HCT116 (cell line): Measurements from ENCODE around the gene PRKRIP1. TPM values are rescaled to one million over a fixed set of nuclear protein-coding genes. Genes with fewer than 3 reads are reported as not detected.
A peak's percentile ranks its signal among the peaks of the same experiment; 100 is the strongest.

Source experiments
- ATAC-seq: fragments of 200-7000 bp; cut with Tn5 transposase; 2 replicates; pipeline ENCODE4 v1.9.1; 2020; ENCODE audit warnings: mild to moderate bottlenecking, moderate library complexity
- BruUV-seq: library from RNA; stranded (reverse); fragments of 400-500 nt; replicated peaks from 2 replicates; lab custom pipeline; 2021; lab: Mats Ljungman, UMichigan
- CTCF ChIA-PET: fragments of 300-600 bp; sonication (Branson Sonifier 250); formaldehyde crosslinking; loops from one replicate; lab custom pipeline; 2021; ENCODE audit warnings: antibody characterized with exemption; lab: Charles Lee
- POLR2A ChIA-PET: fragments of 300-600, 350-600 bp; sonication (Branson Sonifier 250); formaldehyde crosslinking; loops from one replicate; lab custom pipeline; 2021; ENCODE audit warnings: antibody characterized with exemption; lab: Charles Lee
- RAD21 ChIA-PET, 2 experiments: fragments of 300-600 bp; sonication (Branson Sonifier 250); formaldehyde crosslinking; loops; one replicate each; lab custom pipeline; 2023; ENCODE audit warnings: low total read pairs in 2 of 2; ENCODE audit not compliant: uncharacterized antibody in 2 of 2, unreplicated experiment in 2 of 2, low non-redundant PET in 1 of 2; lab: Charles Lee
- DNase-seq: peaks from one replicate; pipeline ENCODE4 v3.0.0-alpha.2; 2010; ENCODE audit warnings: low read depth, low spot score
- H2AFZ ChIP-seq: fragments of 200-600 bp; shearing (Covaris generic), sonication (generic); 2 replicates; pipeline ENCODE4 v1.6.1; 2017; ENCODE audit warnings: low read depth, mixed run types, mixed read lengths, antibody characterized with exemption, low read length; ENCODE audit not compliant: poor library complexity, severe bottlenecking
- H3K27ac ChIP-seq: 2 replicates; pipeline ENCODE4 v1.5.1; 2012; ENCODE audit warnings: low read depth, low read length
- H3K27me3 ChIP-seq: fragments of 200-600 bp; sonication (generic); 2 replicates; pipeline ENCODE4 v1.6.1; 2016; ENCODE audit warnings: mixed run types, low read length, mixed read lengths; ENCODE audit not compliant: insufficient read depth
- H3K36me3 ChIP-seq, 2 experiments: fragments of 200-500 bp in 1 of 2; fragments of 200-600 bp in 1 of 2; sonication (Bioruptor generic) in 1 of 2; sonication (generic) in 1 of 2; 2 replicates each; pipeline versions ENCODE4 v1.5.1 to v1.6.1; 2014 to 2016; ENCODE audit warnings: low read length in 2 of 2, inconsistent platforms in 1 of 2, mixed read lengths in 1 of 2, mixed run types in 1 of 2; ENCODE audit not compliant: insufficient read depth in 2 of 2, control insufficient read depth in 1 of 2
- H3K4me1 ChIP-seq, 2 experiments: fragments of 200-600 bp in 1 of 2; sonication (generic) in 1 of 2; 2 replicates each; pipeline versions ENCODE4 v1.5.1 to v1.6.1; 2012 to 2017; ENCODE audit warnings: low read length in 2 of 2, inconsistent platforms in 1 of 2, mild to moderate bottlenecking in 1 of 2, mixed read lengths in 1 of 2, mixed run types in 1 of 2, moderate library complexity in 1 of 2; ENCODE audit not compliant: insufficient read depth in 2 of 2, control insufficient read depth in 1 of 2
- H3K4me2 ChIP-seq: fragments of 200-600 bp; sonication (generic); 2 replicates; pipeline ENCODE4 v1.6.1; 2017; ENCODE audit warnings: mixed run types, low read length, mixed read lengths
- H3K4me3 ChIP-seq, 2 experiments: fragments of 200-600 bp in 1 of 2; sonication (generic) in 1 of 2; replicated peaks in 1 of 2; 2 replicates each; pipeline ENCODE4 v1.5.1; 2011 to 2016; ENCODE audit warnings: low read length in 2 of 2, control low read depth in 1 of 2, low read depth in 1 of 2, mild to moderate bottlenecking in 1 of 2, mixed read lengths in 1 of 2, mixed run types in 1 of 2
- H3K79me2 ChIP-seq: fragments of 200-600 bp; sonication (generic); 2 replicates; pipeline ENCODE4 v1.6.1; 2017; ENCODE audit warnings: mild to moderate bottlenecking, mixed run types, low read length, moderate library complexity, mixed read lengths; ENCODE audit not compliant: insufficient read depth
- H3K9ac ChIP-seq: fragments of 200-600 bp; sonication (generic); 2 replicates; pipeline ENCODE4 v1.6.1; 2016; ENCODE audit warnings: low read length, mixed read lengths
- H3K9me2 ChIP-seq: fragments of 200-600 bp; sonication (generic), shearing (Covaris generic); 2 replicates; pipeline ENCODE4 v1.6.1; 2017; ENCODE audit warnings: mixed run types, mild to moderate bottlenecking, moderate library complexity; ENCODE audit not compliant: insufficient read depth
- H3K9me3 ChIP-seq, 2 experiments: fragments of 200-500 bp in 1 of 2; fragments of 200-600 bp in 1 of 2; sonication (Bioruptor generic) in 1 of 2; sonication (generic) in 1 of 2; 2 replicates each; pipeline ENCODE4 v1.6.1; 2014 to 2017; ENCODE audit warnings: low read length in 2 of 2, mixed read lengths in 2 of 2, inconsistent platforms in 1 of 2, low read depth in 1 of 2, mild to moderate bottlenecking in 1 of 2, mixed run types in 1 of 2, moderate library complexity in 1 of 2; ENCODE audit not compliant: control insufficient read depth in 1 of 2, insufficient read depth in 1 of 2
- H4K20me1 ChIP-seq: fragments of 200-600 bp; sonication (generic), shearing (Covaris generic); 2 replicates; pipeline ENCODE4 v1.6.1; 2017; ENCODE audit warnings: mixed run types, mild to moderate bottlenecking, moderate library complexity; ENCODE audit not compliant: insufficient read depth
- CEBPB ChIP-seq: IDR thresholded peaks from 2 replicates; pipeline ENCODE4 v1.6.1; 2012; ENCODE audit warnings: low read depth
- EGR1 ChIP-seq: IDR thresholded peaks from 2 replicates; pipeline ENCODE4 v1.6.1; 2012; ENCODE audit warnings: low read depth
- EZH2 ChIP-seq: fragments of 200-600 bp; sonication (generic); IDR thresholded peaks from 2 replicates; pipeline ENCODE4 v1.6.1; 2017; ENCODE audit warnings: antibody characterized with exemption, mixed run types
- FOSL1 ChIP-seq: IDR thresholded peaks from 2 replicates; pipeline ENCODE4 v1.6.1; 2012; ENCODE audit warnings: low read depth
- JUND ChIP-seq: IDR thresholded peaks from 2 replicates; pipeline ENCODE4 v1.6.1; 2012
- POLR2AphosphoS5 ChIP-seq: IDR thresholded peaks from 2 replicates; pipeline ENCODE4 v1.6.1; 2011; ENCODE audit warnings: mild to moderate bottlenecking, low read depth, low read length, moderate library complexity
- RAD21 ChIP-seq: IDR thresholded peaks from 2 replicates; pipeline ENCODE4 v1.6.1; 2012; ENCODE audit warnings: low read depth, mild to moderate bottlenecking
- SP1 ChIP-seq: IDR thresholded peaks from 2 replicates; pipeline ENCODE4 v1.6.1; 2012; ENCODE audit warnings: low read depth
- SRF ChIP-seq: IDR thresholded peaks from 2 replicates; pipeline ENCODE4 v1.6.1; 2012; ENCODE audit warnings: low read depth
- TCF7L2 ChIP-seq: IDR thresholded peaks from 2 replicates; pipeline ENCODE4 v1.7.0; 2011; ENCODE audit warnings: borderline replicate concordance, inconsistent platforms; ENCODE audit not compliant: insufficient read depth, insufficient read length; ENCODE audit errors: extremely low read depth
- intact Hi-C: fragments of 100-400 bp; cut with micrococcal nuclease; formaldehyde crosslinking; loops from 2 replicates; pipeline ENCODE4 v1.10.0; 2022
- total RNA-seq: library from RNA; stranded (reverse); gene quantifications from one replicate; pipeline ENCODE4 v1.2.1, GENCODE V29; 2021; ENCODE audit not compliant: unreplicated experiment
- TF ChIP-seq, protein P1 (sequence below): IDR thresholded peaks from 2 replicates; pipeline ENCODE4 v1.6.1; 2012
- TF ChIP-seq, protein P2 (sequence below): IDR thresholded peaks from 2 replicates; pipeline ENCODE4 v1.6.1; 2012
- TF ChIP-seq, protein P3 (sequence below): IDR thresholded peaks from 2 replicates; pipeline ENCODE4 v1.6.1; 2011; ENCODE audit warnings: mild to moderate bottlenecking, low read length, moderate library complexity; ENCODE audit not compliant: insufficient replicate concordance; ENCODE audit errors: extremely low read depth

The PRKRIP1 gene
- total RNA-seq, 1 experiment from 2014 or later: 23.0 TPM

DNA sequence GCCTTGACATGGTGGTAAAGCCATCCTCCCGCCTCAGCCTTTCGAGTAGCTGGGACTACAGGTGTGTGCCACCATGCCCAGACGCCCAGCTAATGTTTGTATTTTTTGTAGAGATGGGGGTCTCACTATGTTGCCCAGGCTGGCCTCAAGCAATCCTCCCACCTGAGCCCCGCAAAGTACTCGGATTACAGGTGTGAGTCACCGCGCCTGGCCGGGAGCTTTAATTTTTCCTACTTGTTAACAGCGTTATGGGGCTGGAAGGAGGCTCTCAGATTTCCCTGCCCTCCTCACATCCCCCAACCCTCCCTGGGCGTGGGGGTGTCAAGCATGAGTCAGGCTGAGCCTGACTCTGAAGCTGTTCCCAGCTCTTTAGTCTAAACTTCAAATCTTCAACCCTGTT lies 60.2 kb downstream of the PRKRIP1 start:
- Histone ChIP-seq H3K27me3 (no peaks in the 10 kb centered on the region), H3K9me3 (no peaks in the 10 kb centered on the region)
- TF ChIP-seq EGR1 (peak; percentile 74), JUND (peak; percentile 75), POLR2AphosphoS5 (0 out of 2 replicates have a peak, but pooled peaks have one; percentile 35), SP1 (peak; percentile 69), FOSL1 (peak; percentile 80), SRF (no peak), TCF7L2 (peak; percentile 37), EZH2 (no peak), RAD21 (no peak), CEBPB (no peak)
- TF ChIP-seq, protein P1, sequence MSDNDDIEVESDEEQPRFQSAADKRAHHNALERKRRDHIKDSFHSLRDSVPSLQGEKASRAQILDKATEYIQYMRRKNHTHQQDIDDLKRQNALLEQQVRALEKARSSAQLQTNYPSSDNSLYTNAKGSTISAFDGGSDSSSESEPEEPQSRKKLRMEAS: peak; percentile 35; the same call in 1 of the 2 replicates
- TF ChIP-seq, protein P2, sequence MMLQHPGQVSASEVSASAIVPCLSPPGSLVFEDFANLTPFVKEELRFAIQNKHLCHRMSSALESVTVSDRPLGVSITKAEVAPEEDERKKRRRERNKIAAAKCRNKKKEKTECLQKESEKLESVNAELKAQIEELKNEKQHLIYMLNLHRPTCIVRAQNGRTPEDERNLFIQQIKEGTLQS: no peak
- TF ChIP-seq, protein P3, sequence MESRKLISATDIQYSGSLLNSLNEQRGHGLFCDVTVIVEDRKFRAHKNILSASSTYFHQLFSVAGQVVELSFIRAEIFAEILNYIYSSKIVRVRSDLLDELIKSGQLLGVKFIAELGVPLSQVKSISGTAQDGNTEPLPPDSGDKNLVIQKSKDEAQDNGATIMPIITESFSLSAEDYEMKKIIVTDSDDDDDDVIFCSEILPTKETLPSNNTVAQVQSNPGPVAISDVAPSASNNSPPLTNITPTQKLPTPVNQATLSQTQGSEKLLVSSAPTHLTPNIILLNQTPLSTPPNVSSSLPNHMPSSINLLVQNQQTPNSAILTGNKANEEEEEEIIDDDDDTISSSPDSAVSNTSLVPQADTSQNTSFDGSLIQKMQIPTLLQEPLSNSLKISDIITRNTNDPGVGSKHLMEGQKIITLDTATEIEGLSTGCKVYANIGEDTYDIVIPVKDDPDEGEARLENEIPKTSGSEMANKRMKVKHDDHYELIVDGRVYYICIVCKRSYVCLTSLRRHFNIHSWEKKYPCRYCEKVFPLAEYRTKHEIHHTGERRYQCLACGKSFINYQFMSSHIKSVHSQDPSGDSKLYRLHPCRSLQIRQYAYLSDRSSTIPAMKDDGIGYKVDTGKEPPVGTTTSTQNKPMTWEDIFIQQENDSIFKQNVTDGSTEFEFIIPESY: no peak
- TF ChIP-seq, all 23 proteins: peak for 7
- BruUV-seq: TSS peak; percentile 52
- intact Hi-C loops: loop anchor here (2.0 kb wide), 1 partner anchor 16 kb away; no protein-coding TSS in a partner anchor
- peak overlapping the region; percentile 68 for H3K27ac ChIP-seq
- peak; percentile 84 for ATAC-seq
- peak overlapping the region; percentile 32; the same call in 1 of the 2 replicates for H3K9ac ChIP-seq
- POLR2A ChIA-PET: interaction anchor here (0.8 kb wide), 1 partner anchor 9 kb away, joined by 3 read pairs; no protein-coding TSS in a partner anchor
- H3K79me2 ChIP-seq: no peaks in the 10 kb centered on the region
- H4K20me1 ChIP-seq: no peaks in the 10 kb centered on the region
- H3K4me3 ChIP-seq: 0 out of 4 replicates have a peak overlapping the region, but pooled peaks of 1 of the 2 experiments have one; percentile 21
- peaks cover 21 to 23% of the 10 kb centered on the region in 2 experiments for H3K4me1 ChIP-seq
- peak; percentile 65 for DNase-seq
- no peaks in the 10 kb centered on the region for H3K9me2 ChIP-seq
- H2AFZ ChIP-seq: no peak overlapping the region
- H3K4me2 ChIP-seq: peak overlapping the region; percentile 73
- RAD21 ChIA-PET: interaction anchor here in 1 of 2 experiments (1.1 to 1.8 kb wide), 2 partner anchors 16 to 52 kb away, joined by 3 to 5 read pairs; no protein-coding TSS in a partner anchor
- peaks cover 0 to 4% of the 10 kb centered on the region in 2 experiments; a peak in 3 of 4 replicates for H3K36me3 ChIP-seq
- CTCF ChIA-PET: interaction anchor here (0.7 to 1.3 kb wide), 3 partner anchors 16 to 52 kb away, joined by 3 to 5 read pairs (median 4); no protein-coding TSS in a partner anchor
